HG03460 (cell line): ENCODE data around the gene CD101.
A peak's percentile ranks its signal among the peaks of the same experiment; 100 is the strongest.
"Not testable (repeated sequence)": the region's sequence is repeated elsewhere in the genome, so short reads cannot be mapped to it uniquely, and the experiment has no call there.

Experiments
- ATAC-seq: cut with Tn5 transposase; IDR thresholded peaks from one replicate; pipeline ENCODE4 v1.9.1; 2021; ENCODE audit not compliant: unreplicated experiment

The CD101 gene

GRCh38 chr1:117001254-117001927 is at the start of gene CD101:
Gene CD101, plus strand, starts transcription at chr1:117001760. Its CDS starts 58 bp downstream, at chr1:117001818.
- peak; percentile 87 for ATAC-seq

- no peak for ATAC-seq
Measured at GRCh38 chr1:116952738-116953275, 48.8 kb upstream of the CD101 start.

DNA sequence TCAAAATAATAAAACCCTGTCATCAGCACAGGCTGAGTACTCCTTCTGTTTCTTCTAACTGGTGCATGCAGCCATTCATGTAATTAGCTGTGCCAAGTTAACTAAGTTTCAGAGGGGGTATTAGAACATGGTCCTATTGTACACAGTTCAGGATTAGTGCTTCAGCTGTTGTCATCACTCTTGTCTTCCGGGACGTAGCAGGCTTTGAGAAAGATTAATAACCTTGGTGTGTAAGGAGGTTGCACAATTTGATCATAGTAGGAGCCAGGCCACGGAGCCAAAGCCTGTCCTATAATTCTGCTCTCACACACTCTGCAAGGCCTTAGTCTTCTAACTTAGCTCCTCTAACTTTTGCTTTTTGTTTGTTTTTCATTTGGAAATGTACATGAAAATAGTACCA is 47.1 kb upstream of the CD101 start:
- ATAC-seq = no peak

DNA sequence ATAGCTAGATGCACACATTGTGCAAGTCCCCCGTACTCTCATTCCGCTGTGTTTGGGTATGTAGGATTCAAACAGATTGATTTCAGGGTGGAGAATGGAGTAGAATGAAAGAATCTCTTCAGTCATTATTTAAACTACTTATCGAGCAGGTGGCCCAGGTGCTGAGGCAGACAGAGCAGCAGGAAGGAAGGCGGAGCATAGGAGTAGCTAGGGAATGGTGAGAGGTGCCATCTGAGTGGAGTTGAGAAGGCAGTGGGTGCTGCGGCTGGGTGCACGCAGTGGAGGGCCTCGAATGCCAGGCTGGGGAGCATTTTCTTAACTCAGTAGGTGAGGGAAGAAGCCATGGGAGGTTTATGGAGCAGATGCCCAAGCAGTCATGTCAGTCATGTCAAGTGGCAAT is 45.2 kb upstream of the CD101 start:
- ATAC-seq = no peak

DNA sequence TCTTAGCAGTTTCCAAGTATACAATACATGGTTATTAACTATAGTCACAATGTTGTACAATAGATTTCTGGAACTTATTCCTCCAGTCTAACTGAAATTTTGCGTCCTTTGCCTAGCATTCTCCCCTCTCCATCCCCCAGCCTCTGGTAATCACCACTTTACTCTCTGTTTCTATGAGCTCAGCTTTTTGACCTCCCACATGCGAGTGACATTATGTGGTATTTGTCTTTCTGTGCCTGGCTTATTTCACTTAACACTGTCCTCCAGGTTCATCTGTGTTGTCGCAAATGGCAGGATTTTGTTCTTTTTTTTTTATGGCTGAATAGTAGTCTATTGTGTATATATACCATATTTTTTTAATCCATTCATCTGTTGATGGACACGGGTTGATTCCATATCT is 43.9 kb upstream of the CD101 start:
- ATAC-seq = no peak

- no peak for ATAC-seq
Measured at GRCh38 chr1:116958110-116958509, 43.5 kb upstream of the CD101 start.

DNA sequence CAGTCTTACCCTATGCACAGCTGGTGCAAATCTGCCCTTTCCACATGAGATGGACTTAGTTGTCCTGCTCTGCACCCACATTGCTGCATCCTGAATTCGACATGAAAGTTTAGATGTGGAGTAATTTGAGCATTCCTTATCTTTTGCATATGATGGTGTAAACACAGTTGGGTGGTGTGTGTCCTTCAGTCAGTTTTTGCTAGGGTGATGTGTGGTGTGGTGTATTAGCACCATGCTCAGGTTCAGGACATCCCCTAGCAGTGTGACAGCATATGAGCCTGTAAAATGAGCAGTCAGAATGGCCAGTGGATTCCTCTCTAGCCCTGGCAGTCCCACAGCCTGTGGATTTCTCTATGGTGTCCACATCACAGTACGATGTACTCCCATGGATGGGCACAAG is 42.6 kb upstream of the CD101 start:
- ATAC-seq = no peak

- no peak for ATAC-seq
Measured at GRCh38 chr1:116961606-116962005, 40.0 kb upstream of the CD101 start.

DNA sequence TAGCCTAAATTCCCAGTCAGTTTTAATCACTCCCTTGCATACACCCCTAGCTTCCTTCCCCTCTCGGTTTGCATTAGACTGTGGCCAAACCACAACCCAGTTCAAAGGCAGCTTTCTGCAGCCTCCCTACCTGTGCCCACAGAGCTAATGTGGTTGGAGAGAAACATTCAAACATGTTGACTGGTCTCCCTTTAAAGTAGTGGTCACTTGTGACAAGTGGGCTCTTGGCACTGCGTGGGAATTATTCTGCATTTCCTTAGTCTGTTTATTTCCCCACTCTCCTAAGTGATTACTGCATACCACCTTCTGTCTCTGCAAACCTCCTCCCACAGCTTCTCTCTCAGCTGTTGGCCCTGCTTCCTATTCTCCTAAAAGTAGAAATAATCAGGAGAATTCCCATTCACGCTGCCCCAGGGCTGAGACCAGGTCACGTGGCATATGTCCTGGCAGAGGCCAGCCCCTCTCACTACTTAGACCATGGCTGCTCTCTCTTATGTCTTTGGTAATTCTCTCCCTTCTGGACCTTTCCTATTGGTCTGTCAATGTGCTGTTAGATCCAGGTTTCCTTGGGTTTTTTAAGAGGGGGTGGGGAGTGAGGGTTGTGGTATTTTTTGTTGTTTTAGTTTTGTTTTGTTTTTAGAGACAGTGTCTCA is 38.4 kb upstream of the CD101 start:
- ATAC-seq = no peak

DNA sequence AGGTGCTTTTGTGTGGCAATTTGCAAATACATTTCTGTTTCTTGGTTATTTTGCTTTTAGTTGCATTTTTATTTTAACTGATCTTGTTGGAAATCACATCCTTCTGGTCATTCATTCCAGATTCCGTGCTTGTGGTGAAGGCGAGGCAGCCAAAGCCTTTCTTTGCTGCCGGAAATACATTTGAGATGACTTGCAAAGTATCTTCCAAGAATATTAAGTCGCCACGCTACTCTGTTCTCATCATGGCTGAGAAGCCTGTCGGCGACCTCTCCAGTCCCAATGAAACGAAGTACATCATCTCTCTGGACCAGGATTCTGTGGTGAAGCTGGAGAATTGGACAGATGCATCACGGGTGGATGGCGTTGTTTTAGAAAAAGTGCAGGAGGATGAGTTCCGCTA is 34.8 kb upstream of the CD101 start:
- ATAC-seq = no peak

- ATAC-seq = no peak
Measured at GRCh38 chr1:116968724-116969123, 32.8 kb upstream of the CD101 start.

GRCh38 chr1:116971258-116971860 is 30.2 kb upstream of the CD101 start:
- no peak for ATAC-seq

DNA sequence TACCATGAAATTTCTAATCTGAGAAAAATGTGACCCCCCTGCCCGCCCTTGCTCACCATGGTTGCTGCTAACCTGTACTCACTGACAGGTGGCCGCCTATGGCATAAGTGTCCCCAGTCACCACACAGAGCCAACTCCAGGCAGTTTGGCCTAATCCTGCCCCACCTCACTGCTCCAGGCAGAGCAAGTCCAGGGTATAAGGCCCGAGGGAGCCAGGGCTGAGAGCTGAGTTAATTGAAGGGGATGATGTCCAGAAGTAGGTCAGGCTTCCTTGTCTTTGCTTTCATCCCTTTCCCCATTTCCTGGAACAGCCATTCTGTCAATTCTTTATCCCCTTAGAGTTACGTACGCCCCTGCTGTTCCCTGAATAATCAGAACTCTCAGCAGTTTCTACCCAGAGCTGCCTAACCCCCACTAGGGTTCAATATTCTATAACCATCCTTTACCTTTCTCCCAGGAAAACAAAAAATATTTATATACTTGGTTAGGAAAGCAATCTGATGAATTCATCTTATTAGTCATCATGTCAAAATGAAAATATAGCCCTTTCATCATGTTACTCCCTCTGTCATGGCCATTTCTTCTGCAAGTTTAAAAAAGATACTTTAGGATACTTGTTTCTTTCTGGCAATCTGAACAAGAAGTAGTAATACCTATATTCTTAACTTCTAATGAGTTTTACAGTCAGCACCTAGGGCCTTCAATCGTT is 29.4 kb upstream of the CD101 start:
- no peak for ATAC-seq

GRCh38 chr1:116972674-116973030 is 28.9 kb upstream of the CD101 start:
- ATAC-seq = no peak

DNA sequence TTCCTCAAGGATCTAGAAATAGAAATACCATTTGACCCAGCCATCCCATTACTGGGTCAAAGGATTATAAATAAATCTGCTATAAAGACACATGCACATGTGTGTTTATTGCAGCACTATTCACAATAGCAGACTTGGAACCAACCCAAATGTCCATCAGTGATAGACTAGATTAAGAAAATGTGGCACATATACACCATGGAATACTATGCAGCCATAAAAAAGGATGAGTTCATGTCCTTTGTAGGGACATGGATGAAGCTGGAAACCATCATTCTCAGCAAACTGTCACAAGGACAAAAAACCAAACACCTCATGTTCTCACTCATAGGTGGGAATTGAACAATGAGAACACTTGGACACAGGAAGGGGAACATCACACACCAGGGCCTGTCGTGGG is 21.3 kb upstream of the CD101 start:
- ATAC-seq = not testable (repeated sequence)

GRCh38 chr1:116981521-116982037 is 20.0 kb upstream of the CD101 start:
- ATAC-seq = no peak

GRCh38 chr1:116982319-116983004 is 19.1 kb upstream of the CD101 start:
- no peak for ATAC-seq

DNA sequence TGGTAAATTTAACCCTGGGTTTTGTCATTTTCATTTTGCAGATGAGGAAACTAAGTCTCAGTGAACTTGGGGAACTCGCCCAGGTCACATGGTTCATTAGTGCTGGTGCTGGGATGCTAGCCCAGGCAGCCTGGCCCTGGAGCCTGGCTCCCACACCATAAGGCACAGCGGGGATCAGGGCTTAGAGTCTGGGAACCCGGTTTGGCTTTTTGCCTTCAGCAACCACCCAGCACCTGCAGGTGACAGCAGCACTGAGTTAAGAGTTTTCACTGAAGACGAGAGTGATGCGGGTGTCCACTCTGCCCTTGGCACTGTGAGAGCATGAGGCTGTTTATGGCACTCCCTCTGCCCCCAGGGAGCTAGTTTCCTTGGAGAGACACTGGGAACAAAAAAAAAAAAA is 18.4 kb upstream of the CD101 start:
- no peak for ATAC-seq

- ATAC-seq = no peak
Measured at GRCh38 chr1:116983678-116984077, 17.9 kb upstream of the CD101 start.

- ATAC-seq = no peak
Measured at GRCh38 chr1:116984406-116985160, 17.0 kb upstream of the CD101 start.
